Body of pancreas (tissue), 4 donors: Measurements from ENCODE around the gene CAMK2D. TPM values are rescaled to one million over a fixed set of nuclear protein-coding genes. Genes with fewer than 3 reads are reported as not detected.
A peak's percentile ranks its signal among the peaks of the same experiment; 100 is the strongest.

Source experiments
- ATAC-seq: fragments of 150-250 bp; one replicate; pipeline ENCODE4 v1.9.1; 2016
- DNase-seq, 4 donors: peaks; one replicate each; pipeline ENCODE4 v3.0.0-alpha.2; 2019
- H3K27ac ChIP-seq, 4 donors: fragments of 200-600 bp; sonication (generic); 1 replicate in 3 of 4; 2 replicates in 1 of 4; pipeline versions ENCODE4 v1.5.1 to v1.6.1; 2016 to 2019; ENCODE audit warnings: mild to moderate bottlenecking in 1 of 4, mixed read lengths in 1 of 4, moderate library complexity in 1 of 4
- H3K27me3 ChIP-seq, 2 donors: fragments of 200-600 bp; sonication (generic); one replicate each; pipeline ENCODE4 v1.6.0; 2016; ENCODE audit warnings: mild to moderate bottlenecking in 1 of 2
- H3K36me3 ChIP-seq, 2 donors: fragments of 200-600 bp; sonication (generic); replicated peaks in 1 of 2; 2 replicates each; pipeline ENCODE4 v1.5.1; 2016; ENCODE audit warnings: low read depth in 2 of 2; ENCODE audit not compliant: insufficient read depth in 1 of 2
- H3K4me1 ChIP-seq: fragments of 200-600 bp; sonication (generic); one replicate; pipeline ENCODE4 v1.6.0; 2016
- H3K4me3 ChIP-seq, 2 donors: fragments of 200-600 bp; sonication (generic); 1 replicate in 1 of 2; 2 replicates in 1 of 2; pipeline ENCODE4 v1.5.1; 2016 to 2019
- H3K9me3 ChIP-seq, 3 donors: fragments of 200-600 bp; sonication (generic); 1 replicate in 2 of 3; 2 replicates in 1 of 3; pipeline ENCODE4 v1.5.1; 2016
- POLR2A ChIP-seq, 3 donors: fragments of 450-650 bp; IDR thresholded peaks; one replicate each; pipeline ENCODE4 v1.6.1; 2016; ENCODE audit warnings: antibody characterized with exemption in 3 of 3, mild to moderate bottlenecking in 2 of 3
- WGBS, 2 donors: methylation state at CpG; one replicate each; pipeline ENCODE4 v1.1.5; 2017; 5-methylcytosine and 5-hydroxymethylcytosine counted together
- intact Hi-C: fragments of 100-400 bp; cut with DNase I; formaldehyde crosslinking; loops from one replicate; pipeline ENCODE4 v1.15.1; 2023
- total RNA-seq, 2 donors: library from RNA; depleted of rRNA; stranded (reverse); fragments of >200 nt; gene quantifications; one replicate each; pipeline ENCODE4 v1.1.0, GENCODE V29; 2016
- TF ChIP-seq, protein P1 (sequence below), 7 experiments: fragments of 450-650 bp in 4 of 7; fragments of 200-600 bp in 3 of 7; sonication (generic) in 3 of 7; IDR thresholded peaks; one replicate each; pipeline ENCODE4 v1.5.1; 2016 to 2019; ENCODE audit warnings: antibody characterized with exemption in 7 of 7

CAMK2D gene
- total RNA-seq, 2 donors from 2014 or later = 25.7 to 29.3 TPM

DNA sequence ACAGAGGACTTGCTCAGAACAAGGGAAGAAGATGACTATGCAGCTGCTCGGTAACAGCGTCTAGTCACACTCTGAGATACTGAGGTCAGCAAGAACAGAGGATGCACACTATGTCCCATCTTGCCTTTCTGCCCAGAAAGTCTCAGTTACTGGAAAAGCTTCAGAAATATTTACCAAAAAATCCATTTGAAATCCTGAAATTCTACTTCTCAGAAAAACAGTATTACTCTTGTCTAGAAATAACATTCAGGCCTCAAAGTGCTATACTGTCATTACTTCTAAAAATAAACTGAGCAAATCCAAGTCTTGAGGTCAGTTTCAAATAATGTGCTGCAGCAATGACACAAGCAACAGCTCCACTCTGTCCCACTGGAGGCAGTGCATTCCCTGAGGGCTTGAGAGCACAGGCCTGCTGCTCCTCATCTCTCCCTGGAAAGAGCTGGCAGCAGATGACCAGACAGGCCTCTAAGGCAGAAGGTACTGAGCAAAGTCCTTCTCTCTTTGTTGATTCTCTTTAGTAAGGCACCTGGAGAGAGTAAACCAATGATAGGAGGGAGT lies 76.9 kb downstream of the CAMK2D start:
- no peak overlapping the region for H3K4me3 ChIP-seq
- 71 to 81% methylated on average over 2 of the region's 2 CpGs for WGBS, 2 donors
- TF ChIP-seq POLR2A (IDR thresholded peaks at IDR 0.05) = no peak
- TF ChIP-seq, protein P1, sequence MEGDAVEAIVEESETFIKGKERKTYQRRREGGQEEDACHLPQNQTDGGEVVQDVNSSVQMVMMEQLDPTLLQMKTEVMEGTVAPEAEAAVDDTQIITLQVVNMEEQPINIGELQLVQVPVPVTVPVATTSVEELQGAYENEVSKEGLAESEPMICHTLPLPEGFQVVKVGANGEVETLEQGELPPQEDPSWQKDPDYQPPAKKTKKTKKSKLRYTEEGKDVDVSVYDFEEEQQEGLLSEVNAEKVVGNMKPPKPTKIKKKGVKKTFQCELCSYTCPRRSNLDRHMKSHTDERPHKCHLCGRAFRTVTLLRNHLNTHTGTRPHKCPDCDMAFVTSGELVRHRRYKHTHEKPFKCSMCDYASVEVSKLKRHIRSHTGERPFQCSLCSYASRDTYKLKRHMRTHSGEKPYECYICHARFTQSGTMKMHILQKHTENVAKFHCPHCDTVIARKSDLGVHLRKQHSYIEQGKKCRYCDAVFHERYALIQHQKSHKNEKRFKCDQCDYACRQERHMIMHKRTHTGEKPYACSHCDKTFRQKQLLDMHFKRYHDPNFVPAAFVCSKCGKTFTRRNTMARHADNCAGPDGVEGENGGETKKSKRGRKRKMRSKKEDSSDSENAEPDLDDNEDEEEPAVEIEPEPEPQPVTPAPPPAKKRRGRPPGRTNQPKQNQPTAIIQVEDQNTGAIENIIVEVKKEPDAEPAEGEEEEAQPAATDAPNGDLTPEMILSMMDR (IDR thresholded peaks at IDR 0.05) = peak in 4 of 7 experiments; percentile 20 to 38 (median 29)
- no peaks in the 10 kb centered on the region for H3K9me3 ChIP-seq
- no peak overlapping the region for H3K27ac ChIP-seq
- H3K27me3 ChIP-seq = no peaks in the 10 kb centered on the region
- peak; percentile 79 for ATAC-seq
- H3K36me3 ChIP-seq = no peaks in the 10 kb centered on the region
- peak; percentile 34 to 60 (median 52) for DNase-seq
- intact Hi-C loops = no loop called here
- peaks cover 14% of the 10 kb centered on the region for H3K4me1 ChIP-seq

DNA sequence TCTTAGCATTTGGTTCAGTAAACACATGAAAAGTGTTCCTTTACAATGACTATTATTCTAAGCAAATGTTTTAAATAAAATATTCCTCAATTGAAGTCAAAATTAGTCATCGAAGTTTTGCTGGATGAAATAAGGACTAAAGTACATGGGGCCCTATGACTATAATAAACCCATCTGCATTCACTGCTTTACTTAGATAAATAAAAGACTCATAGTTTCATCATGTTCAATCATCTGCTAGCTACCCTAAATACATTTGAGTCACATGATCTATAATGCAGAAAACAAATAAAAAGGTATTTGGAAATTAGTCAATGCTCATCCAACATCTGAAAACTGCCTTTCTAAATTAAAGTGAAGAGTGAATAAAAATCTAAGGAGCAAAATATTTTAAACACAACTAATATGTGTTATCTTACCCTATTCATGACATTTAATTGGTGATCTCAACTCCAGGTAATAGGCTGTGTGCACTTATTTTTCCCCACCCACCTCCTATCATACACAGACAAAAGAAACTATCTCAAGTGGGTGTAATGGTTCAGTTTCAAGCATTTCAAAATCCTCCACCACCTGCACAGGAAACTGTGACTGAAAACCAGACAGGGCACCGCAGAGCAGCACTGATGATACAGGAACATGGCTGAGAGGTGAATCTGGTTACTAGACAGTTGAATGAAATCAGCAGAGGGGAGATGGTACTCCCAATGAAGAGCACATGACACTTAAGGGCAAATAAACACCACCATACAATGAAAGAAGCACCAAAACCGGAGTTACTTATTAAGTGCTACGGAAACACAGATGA lies 78.6 kb downstream of the CAMK2D start:
- H3K9me3 ChIP-seq = no peaks in the 10 kb centered on the region
- H3K4me1 ChIP-seq = peaks cover 14% of the 10 kb centered on the region
- no peak for TF ChIP-seq POLR2A (IDR thresholded peaks at IDR 0.05)
- TF ChIP-seq, protein P1 (IDR thresholded peaks at IDR 0.05) = no peak
- H3K27me3 ChIP-seq = no peaks in the 10 kb centered on the region
- no peaks in the 10 kb centered on the region for H3K36me3 ChIP-seq
- H3K27ac ChIP-seq = no peak overlapping the region
- no peak overlapping the region for H3K4me3 ChIP-seq
- 85 to 92% methylated on average over 4 of the region's 4 CpGs for WGBS, 2 donors
- DNase-seq (no peak), ATAC-seq (no peak)
- intact Hi-C loops = no loop called here

DNA sequence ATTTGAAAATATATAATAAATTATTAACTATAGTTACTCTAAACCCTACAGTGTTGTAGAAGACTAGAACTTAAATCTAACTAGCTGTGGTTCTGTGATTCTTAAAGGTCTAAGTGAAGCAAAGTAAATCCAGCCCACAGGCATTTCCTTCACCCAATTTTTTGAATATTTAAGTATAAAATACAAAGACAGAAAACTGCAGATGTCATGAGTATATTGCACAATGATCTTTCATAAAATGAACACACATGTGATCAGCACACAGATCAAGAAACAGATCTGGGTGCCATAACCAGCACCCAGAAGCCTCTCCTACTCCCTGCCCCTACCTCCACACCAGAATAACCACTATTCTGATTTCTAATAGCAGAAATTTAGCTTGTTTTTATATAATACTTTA lies 82.9 kb downstream of the CAMK2D start:
- Histone ChIP-seq H3K4me3 (no peak overlapping the region), H3K27me3 (no peaks in the 10 kb centered on the region), H3K27ac (no peak overlapping the region), H3K9me3 (no peaks in the 10 kb centered on the region), H3K36me3 (no peaks in the 10 kb centered on the region), H3K4me1 (peaks cover 25% of the 10 kb centered on the region)
- TF ChIP-seq, protein P1 (IDR thresholded peaks at IDR 0.05) = no peak
- TF ChIP-seq POLR2A (IDR thresholded peaks at IDR 0.05) = no peak
- intact Hi-C loops = no loop called here
- no peak for ATAC-seq
- DNase-seq = no peak

DNA sequence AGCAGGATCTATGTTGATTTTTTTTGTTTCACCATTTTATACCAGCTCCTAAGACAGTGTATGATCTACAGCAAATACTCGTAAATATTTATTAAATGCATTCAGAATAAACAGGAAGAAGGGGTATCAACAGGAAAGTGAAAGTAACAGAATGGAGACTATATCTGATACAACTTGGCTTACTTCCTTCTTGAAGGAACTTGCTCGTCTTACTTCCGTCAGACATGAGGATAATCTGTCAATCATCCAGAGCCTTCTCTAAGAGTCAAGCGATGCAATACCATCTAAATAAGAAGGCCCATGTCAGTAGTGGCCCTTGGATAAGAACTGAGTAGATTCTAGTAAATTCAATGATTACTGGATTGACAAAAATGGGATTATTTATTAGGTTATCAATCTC lies 84.2 kb downstream of the CAMK2D start:
- no peaks in the 10 kb centered on the region for H3K27me3 ChIP-seq
- intact Hi-C loops = no loop called here
- no peaks in the 10 kb centered on the region for H3K9me3 ChIP-seq
- ATAC-seq (no peak), DNase-seq (no peak)
- peaks cover 25% of the 10 kb centered on the region for H3K4me1 ChIP-seq
- TF ChIP-seq POLR2A (IDR thresholded peaks at IDR 0.05) = no peak
- TF ChIP-seq, protein P1 (IDR thresholded peaks at IDR 0.05) = no peak
- no peak overlapping the region for H3K27ac ChIP-seq
- no peak overlapping the region for H3K4me3 ChIP-seq
- H3K36me3 ChIP-seq = no peaks in the 10 kb centered on the region
- WGBS, 2 donors = 78 to 83% methylated on average over 4 of the region's 4 CpGs
